Astrocyte of the cerebellum (primary cell): ENCODE measurements around the gene PSG2.
"Not testable (repeated sequence)": the region's sequence is repeated elsewhere in the genome, so short reads cannot be mapped to it uniquely, and the experiment has no call there.

ENCODE experiments used
- DNase-seq: peaks from one replicate; pipeline ENCODE4 v3.0.0-alpha.2; 2011; ENCODE audit warnings: low read depth
- H3K4me3 ChIP-seq: 2 replicates; pipeline ENCODE4 v1.5.1; 2011; ENCODE audit warnings: mild to moderate bottlenecking, low read depth, low read length, moderate library complexity
- CTCF ChIP-seq: IDR thresholded peaks from 2 replicates; pipeline ENCODE4 v1.5.1; 2012; ENCODE audit warnings: low read length, low read depth, moderate library complexity, mild to moderate bottlenecking; ENCODE audit errors: missing control alignments
- in situ Hi-C: cut with HindIII; loops from 2 replicates; pipeline ENCODE4 v1.10.0; 2017; ENCODE audit warnings: low sequenced_read_pairs

Gene PSG2

GRCh38 chr19:43105496-43105895 is 23.0 kb upstream of the PSG2 start:
- no peak for DNase-seq
- no peak overlapping the region for H3K4me3 ChIP-seq
- in situ Hi-C loops, result no loop called here
- no peak for TF ChIP-seq CTCF

GRCh38 chr19:43104215-43104850 is 21.8 kb upstream of the PSG2 start:
- in situ Hi-C loops, H3K4me3 ChIP-seq: not testable (repeated sequence)
- DNase-seq, result peak; percentile 15
- TF ChIP-seq CTCF, result peak; percentile 40

DNA sequence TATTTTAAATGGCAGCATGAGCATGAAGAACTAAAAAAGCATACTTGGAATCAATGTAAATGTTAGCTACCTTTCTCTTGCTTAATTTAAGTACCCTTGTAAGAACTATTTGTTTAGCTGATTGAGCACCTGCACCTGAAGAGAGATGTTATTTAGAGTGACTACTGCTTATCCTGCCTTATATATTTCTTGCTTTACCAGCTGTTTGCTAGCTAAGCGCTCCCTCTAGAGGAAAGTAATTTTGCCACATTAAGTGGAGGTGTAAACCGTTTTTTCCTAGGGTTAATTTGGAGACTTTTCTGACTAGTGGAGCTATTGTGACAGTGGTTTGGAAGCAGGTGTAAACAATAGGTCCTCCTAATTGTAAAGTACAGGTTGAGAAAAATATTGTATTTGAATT is 19.4 kb upstream of the PSG2 start:
- TF ChIP-seq CTCF, result no peak
- no peak for DNase-seq
- H3K4me3 ChIP-seq, result no peak overlapping the region
- in situ Hi-C loops, result no loop called here

- DNase-seq, H3K4me3 ChIP-seq, in situ Hi-C loops: not testable (repeated sequence)
Measured at GRCh38 chr19:43098416-43098815, 15.9 kb upstream of the PSG2 start.

DNA sequence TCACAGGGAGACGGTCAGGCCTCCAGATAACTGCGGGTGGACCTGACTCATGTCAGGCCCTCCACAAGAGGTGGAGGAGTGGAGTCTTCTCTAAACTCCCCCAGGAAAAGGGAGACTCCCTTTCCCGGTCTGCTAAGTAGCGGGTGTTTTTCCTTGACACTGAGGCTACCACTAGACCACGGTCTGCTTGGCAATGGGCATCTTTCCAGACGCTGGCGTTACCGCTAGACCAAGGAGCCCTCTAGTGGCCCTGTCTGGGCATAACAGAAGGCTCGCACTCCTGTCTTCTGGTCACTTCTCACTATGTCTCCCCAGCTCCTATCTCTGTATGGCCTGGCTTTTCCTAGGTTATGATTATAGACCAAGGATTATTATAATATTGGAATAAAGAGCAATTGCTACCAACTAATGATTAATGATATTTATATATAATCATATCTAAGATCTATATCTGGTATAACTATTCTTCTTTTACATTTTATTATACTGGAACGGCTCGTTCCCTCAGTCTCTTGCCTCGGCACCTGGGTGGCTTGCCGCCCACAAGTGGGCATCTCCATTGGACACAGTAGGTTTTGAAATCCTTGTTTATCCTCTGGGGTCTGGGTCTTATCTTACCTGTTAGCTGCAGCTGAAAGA is 5.3 kb upstream of the PSG2 start:
- in situ Hi-C loops, H3K4me3 ChIP-seq: not testable (repeated sequence)
- peak; percentile 19 for DNase-seq
- TF ChIP-seq CTCF, result peak; percentile 55

- H3K4me3 ChIP-seq, in situ Hi-C loops, DNase-seq: not testable (repeated sequence)
Measured at GRCh38 chr19:43085796-43086530, 3.5 kb upstream of the PSG2 start.

GRCh38 chr19:43084196-43084832 is 1.8 kb upstream of the PSG2 start:
- H3K4me3 ChIP-seq, DNase-seq, in situ Hi-C loops: not testable (repeated sequence)
- TF ChIP-seq CTCF, result peak; percentile 38

GRCh38 chr19:43083721-43084120 is 1.2 kb upstream of the PSG2 start:
- H3K4me3 ChIP-seq, in situ Hi-C loops, DNase-seq: not testable (repeated sequence)
